OCI-LY1 (cell line): ENCODE measurements around the gene DMBT1.

ENCODE experiments used
- EZH2 ChIP-seq: fragments of 200-600 bp; sonication (generic), shearing (Covaris generic); IDR thresholded peaks from 2 replicates; pipeline ENCODE4 v1.8.0; 2017; ENCODE audit warnings: borderline replicate concordance, mixed run types, mild to moderate bottlenecking, antibody characterized with exemption, low read length, moderate library complexity, mixed read lengths
- TF ChIP-seq, protein P1 (sequence below): fragments of 200-600 bp; sonication (generic), shearing (Covaris generic); IDR thresholded peaks from 2 replicates; pipeline ENCODE4 v1.5.1; 2017; ENCODE audit warnings: mild to moderate bottlenecking, antibody characterized with exemption, low read length, moderate library complexity, mixed read lengths

DNA sequence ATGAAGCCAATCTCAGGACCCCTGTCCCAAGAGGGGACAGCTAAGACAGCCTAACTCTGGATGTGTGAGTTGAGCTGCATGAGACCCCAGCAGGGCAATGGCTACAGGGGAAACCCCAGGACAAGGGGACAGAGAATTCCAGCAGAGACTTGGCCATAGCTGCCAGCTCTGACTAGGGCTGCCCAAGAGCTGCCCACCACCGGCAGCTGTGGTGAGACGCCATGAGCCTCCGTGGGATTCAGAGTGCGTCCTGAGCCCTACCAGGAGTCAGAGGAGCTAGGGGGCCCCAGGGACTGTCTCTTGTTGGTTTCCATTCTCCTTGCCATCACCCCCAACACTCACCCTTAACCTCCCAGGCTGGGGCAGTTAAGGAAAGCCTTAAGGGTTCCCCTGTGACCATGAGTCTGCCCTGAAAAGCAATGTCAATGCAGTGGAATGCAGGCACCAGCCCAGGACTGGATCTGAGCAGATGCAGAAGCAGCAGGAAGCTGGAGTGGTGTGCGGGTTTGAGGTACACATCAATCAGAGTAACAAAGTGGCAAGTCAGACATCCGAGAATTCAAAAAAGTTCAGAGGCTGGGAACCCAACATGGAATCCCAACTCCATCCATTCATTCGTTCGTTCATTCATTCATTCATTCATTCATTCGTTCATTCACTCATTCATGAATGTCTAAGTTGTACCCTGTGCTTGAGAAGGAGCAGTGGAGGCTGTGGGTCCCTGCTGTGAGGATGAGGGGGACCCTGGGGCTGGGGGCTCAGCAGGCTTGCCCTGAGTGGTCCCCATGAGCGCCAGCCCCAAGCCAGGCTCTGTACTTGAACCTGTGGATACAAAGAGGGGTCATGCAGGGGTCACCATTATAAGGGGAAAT lies 86.2 kb downstream of the DMBT1 start:
- no peak for TF ChIP-seq EZH2
- TF ChIP-seq, protein P1, sequence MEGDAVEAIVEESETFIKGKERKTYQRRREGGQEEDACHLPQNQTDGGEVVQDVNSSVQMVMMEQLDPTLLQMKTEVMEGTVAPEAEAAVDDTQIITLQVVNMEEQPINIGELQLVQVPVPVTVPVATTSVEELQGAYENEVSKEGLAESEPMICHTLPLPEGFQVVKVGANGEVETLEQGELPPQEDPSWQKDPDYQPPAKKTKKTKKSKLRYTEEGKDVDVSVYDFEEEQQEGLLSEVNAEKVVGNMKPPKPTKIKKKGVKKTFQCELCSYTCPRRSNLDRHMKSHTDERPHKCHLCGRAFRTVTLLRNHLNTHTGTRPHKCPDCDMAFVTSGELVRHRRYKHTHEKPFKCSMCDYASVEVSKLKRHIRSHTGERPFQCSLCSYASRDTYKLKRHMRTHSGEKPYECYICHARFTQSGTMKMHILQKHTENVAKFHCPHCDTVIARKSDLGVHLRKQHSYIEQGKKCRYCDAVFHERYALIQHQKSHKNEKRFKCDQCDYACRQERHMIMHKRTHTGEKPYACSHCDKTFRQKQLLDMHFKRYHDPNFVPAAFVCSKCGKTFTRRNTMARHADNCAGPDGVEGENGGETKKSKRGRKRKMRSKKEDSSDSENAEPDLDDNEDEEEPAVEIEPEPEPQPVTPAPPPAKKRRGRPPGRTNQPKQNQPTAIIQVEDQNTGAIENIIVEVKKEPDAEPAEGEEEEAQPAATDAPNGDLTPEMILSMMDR, result no peak
